CD4-positive, alpha-beta memory T cell (primary cell): ENCODE measurements around the gene PVALB. TPM values are rescaled to one million over a fixed set of nuclear protein-coding genes. Genes with fewer than 3 reads are reported as not detected.

Source experiments
- CTCF ChIA-PET: fragments of 350-600 bp; sonication (Branson Sonifier 250); formaldehyde crosslinking; loops from one replicate; lab custom pipeline; 2021; ENCODE audit warnings: inconsistent platforms; ENCODE audit not compliant: partially characterized antibody; lab: Charles Lee
- POLR2A ChIA-PET: fragments of 350-600 bp; sonication (Branson Sonifier 250); formaldehyde crosslinking; loops from one replicate; lab custom pipeline; 2021; ENCODE audit not compliant: partially characterized antibody; lab: Charles Lee
- DNase-seq, 5 donors: peaks; one replicate each; pipeline versions ENCODE4 v3.0.0 to v3.0.0-alpha.2; 2020 to 2022; ENCODE audit warnings: mixed read lengths in 1 of 5
- H3K27ac ChIP-seq: one replicate; pipeline ENCODE4 v1.7.0; 2013; ENCODE audit warnings: low read depth, low read length
- H3K27me3 ChIP-seq: 2 replicates; pipeline ENCODE4 v1.7.0; 2013; ENCODE audit warnings: mild to moderate bottlenecking, low read length, moderate library complexity; ENCODE audit not compliant: insufficient read depth
- H3K36me3 ChIP-seq: 2 replicates; pipeline ENCODE4 v1.7.0; 2013; ENCODE audit warnings: mild to moderate bottlenecking, low read length, moderate library complexity; ENCODE audit not compliant: insufficient read depth
- H3K4me1 ChIP-seq: 2 replicates; pipeline ENCODE4 v1.7.0; 2013; ENCODE audit warnings: mild to moderate bottlenecking, low read length, moderate library complexity; ENCODE audit not compliant: insufficient read depth
- H3K4me3 ChIP-seq, 2 donors: one replicate each; pipeline ENCODE4 v1.7.0; 2013; ENCODE audit warnings: low read length in 2 of 2, mild to moderate bottlenecking in 1 of 2
- H3K9me3 ChIP-seq, 2 donors: one replicate each; pipeline ENCODE4 v1.7.0; 2013; ENCODE audit warnings: low read length in 2 of 2, control low read depth in 1 of 2; ENCODE audit not compliant: control insufficient read depth in 1 of 2
- H3K27ac Mint-ChIP-seq, 7 donors: one replicate each; pipeline ENCODE4 v1.8.0; 2020 to 2021; ENCODE audit warnings: mixed read lengths in 7 of 7, mild to moderate bottlenecking in 6 of 7, inconsistent platforms in 3 of 7, moderate library complexity in 3 of 7
- H3K27me3 Mint-ChIP-seq, 2 donors: one replicate each; pipeline ENCODE4 v1.8.0; 2020 to 2021; ENCODE audit warnings: mixed read lengths in 2 of 2
- H3K36me3 Mint-ChIP-seq, 2 donors: one replicate each; pipeline ENCODE4 v1.8.0; 2020 to 2021; ENCODE audit warnings: mixed read lengths in 2 of 2, inconsistent platforms in 1 of 2, mild to moderate bottlenecking in 1 of 2
- H3K4me1 Mint-ChIP-seq, 4 donors: one replicate each; pipeline ENCODE4 v1.8.0; 2020 to 2021; ENCODE audit warnings: mixed read lengths in 4 of 4, mild to moderate bottlenecking in 1 of 4
- H3K4me3 Mint-ChIP-seq, 8 donors: one replicate each; pipeline ENCODE4 v1.8.0; 2020 to 2021; ENCODE audit warnings: mixed read lengths in 8 of 8, mild to moderate bottlenecking in 7 of 8, moderate library complexity in 6 of 8, inconsistent platforms in 3 of 8
- H3K9me3 Mint-ChIP-seq, 8 donors: one replicate each; pipeline ENCODE4 v1.8.0; 2020 to 2021; ENCODE audit warnings: mixed read lengths in 8 of 8, mild to moderate bottlenecking in 5 of 8, inconsistent platforms in 3 of 8, moderate library complexity in 1 of 8
- intact Hi-C: fragments of 100-400 bp; cut with micrococcal nuclease; formaldehyde crosslinking; loops from one replicate; pipeline ENCODE4 v1.15.1; 2023
- polyA plus RNA-seq, 2 donors: library from polyadenylated mRNA; unstranded; fragments of 300-500 nt; fragmentation: Illumina TruSeq; gene quantifications; one replicate each; pipeline ENCODE4 v1.2.3, GENCODE V29; 2021
- total RNA-seq, 2 experiments: library from RNA; stranded (reverse); gene quantifications; one replicate each; pipeline ENCODE4 v1.2.3, GENCODE V29; 2021

Gene PVALB
- total and polyA plus RNA-seq, 4 experiments from 2014 or later: not detected

GRCh38 chr22:36856121-36856791 is 39.4 kb upstream of the PVALB start:
- peak overlapping the region in 6 of 7 donors; percentile 44 to 92 (median 73) for H3K27ac Mint-ChIP-seq
- peak overlapping the region in 6 of 8 donors; percentile 58 to 80 (median 68) for H3K4me3 Mint-ChIP-seq
- no peaks in the 10 kb centered on the region for H3K9me3 ChIP-seq
- H3K4me1 ChIP-seq: peaks cover 31% of the 10 kb centered on the region
- H3K36me3 Mint-ChIP-seq: peaks cover 0 to 1% of the 10 kb centered on the region in 2 donors
- no peak overlapping the region for H3K27ac ChIP-seq
- peaks cover 16 to 39% (median 28%) of the 10 kb centered on the region in 4 donors for H3K4me1 Mint-ChIP-seq
- no peaks in the 10 kb centered on the region for H3K9me3 Mint-ChIP-seq
- H3K36me3 ChIP-seq: no peaks in the 10 kb centered on the region
- no peaks in the 10 kb centered on the region for H3K27me3 ChIP-seq
- H3K4me3 ChIP-seq: no peak overlapping the region
- H3K27me3 Mint-ChIP-seq: peaks cover 2 to 4% of the 10 kb centered on the region in 2 donors
- intact Hi-C loops: loop anchor here (1.0 to 10.0 kb wide), 4 partner anchors 74 to 339 kb away; no protein-coding TSS in a partner anchor
- ChIA-PET CTCF (interaction anchor here (0.6 to 11.6 kb wide), 32 partner anchors 9 to 343 kb away, joined by 3 to 112 read pairs (median 5); partner anchors contain the start of gene IFT27), POLR2A (interaction anchor here (1.0 to 1.9 kb wide), 3 partner anchors 15 to 122 kb away, joined by 3 to 17 read pairs (median 4); no protein-coding TSS in a partner anchor)
- peak; percentile 85 to 90 (median 86) for DNase-seq

- no peaks in the 10 kb centered on the region for H3K9me3 ChIP-seq
- H3K27ac Mint-ChIP-seq: peak overlapping the region in 2 of 7 donors; percentile 55 to 57
- intact Hi-C loops: loop anchor here (10.0 kb wide), 1 partner anchor 339 kb away; no protein-coding TSS in a partner anchor
Observed at GRCh38 chr22:36855478-36855877, 38.6 kb upstream of the PVALB start.

GRCh38 chr22:36853407-36854099 is 36.7 kb upstream of the PVALB start:
- Mint-ChIP-seq H3K9me3 (no peaks in the 10 kb centered on the region), H3K4me3 (peak overlapping the region; percentile 60 to 79 (median 70)), H3K36me3 (no peaks in the 10 kb centered on the region), H3K27me3 (peaks cover 8 to 11% of the 10 kb centered on the region in 2 donors), H3K27ac (peak overlapping the region; percentile 71 to 92 (median 87)), H3K4me1 (peaks cover 8 to 24% (median 16%) of the 10 kb centered on the region in 4 donors)
- peak; percentile 83 to 89 (median 86) for DNase-seq
- Histone ChIP-seq H3K36me3 (no peaks in the 10 kb centered on the region), H3K27me3 (no peaks in the 10 kb centered on the region), H3K4me1 (peaks cover 22% of the 10 kb centered on the region), H3K9me3 (no peaks in the 10 kb centered on the region), H3K4me3 (peak overlapping the region in 1 of 2 donors; percentile 34), H3K27ac (peak overlapping the region; percentile 3)
- ChIA-PET POLR2A (interaction anchor here (0.8 to 2.6 kb wide), 6 partner anchors 9 to 124 kb away, joined by 3 to 13 read pairs (median 4); partner anchors contain the start of gene IFT27), CTCF (interaction anchor here (0.6 to 11.6 kb wide), 23 partner anchors 8 to 346 kb away, joined by 3 to 112 read pairs (median 4); partner anchors contain the start of genes CSF2RB, IFT27 and NCF4)
- intact Hi-C loops: loop anchor here (10.0 kb wide), 1 partner anchor 341 kb away; no protein-coding TSS in a partner anchor

More at GRCh38 chr22:36855478-36855877, 38.6 kb upstream of the PVALB start:
- ChIA-PET CTCF (interaction anchor here (0.7 to 11.6 kb wide), 23 partner anchors 8 to 344 kb away, joined by 3 to 112 read pairs (median 5); partner anchors contain the start of gene IFT27), POLR2A (interaction anchor here (1.9 kb wide), 1 partner anchor 122 kb away, joined by 17 read pairs; no protein-coding TSS in a partner anchor)
- no peaks in the 10 kb centered on the region for H3K36me3 ChIP-seq
- H3K4me1 ChIP-seq: peaks cover 23% of the 10 kb centered on the region
- Mint-ChIP-seq H3K4me3 (no peak overlapping the region), H3K9me3 (no peaks in the 10 kb centered on the region), H3K36me3 (no peaks in the 10 kb centered on the region), H3K27me3 (peaks cover 4 to 6% of the 10 kb centered on the region in 2 donors), H3K4me1 (peaks cover 11 to 31% (median 22%) of the 10 kb centered on the region in 4 donors)
- H3K4me3 ChIP-seq: no peak overlapping the region
- no peak for DNase-seq
- H3K27ac ChIP-seq: no peak overlapping the region
- H3K27me3 ChIP-seq: no peaks in the 10 kb centered on the region

- peaks cover 8 to 24% (median 16%) of the 10 kb centered on the region in 4 donors for H3K4me1 Mint-ChIP-seq
- Histone ChIP-seq H3K9me3 (no peaks in the 10 kb centered on the region), H3K4me3 (no peak overlapping the region), H3K36me3 (no peaks in the 10 kb centered on the region), H3K4me1 (peaks cover 22% of the 10 kb centered on the region), H3K27ac (no peak overlapping the region), H3K27me3 (peaks cover 6% of the 10 kb centered on the region)
- peaks cover 10 to 12% of the 10 kb centered on the region in 2 donors for H3K27me3 Mint-ChIP-seq
- no peaks in the 10 kb centered on the region for H3K9me3 Mint-ChIP-seq
- no peaks in the 10 kb centered on the region for H3K36me3 Mint-ChIP-seq
- CTCF ChIA-PET: interaction anchor here (0.8 to 11.6 kb wide), 16 partner anchors 9 to 347 kb away, joined by 3 to 112 read pairs (median 4); partner anchors contain the start of genes IFT27 and NCF4
- no peak for DNase-seq
- POLR2A ChIA-PET: interaction anchor here (0.9 to 2.6 kb wide), 6 partner anchors 10 to 126 kb away, joined by 3 to 13 read pairs (median 4); partner anchors contain the start of gene IFT27
- peak overlapping the region in 1 of 7 donors; percentile 77 for H3K27ac Mint-ChIP-seq
- intact Hi-C loops: loop anchor here (10.0 kb wide), 1 partner anchor 342 kb away; no protein-coding TSS in a partner anchor
- H3K4me3 Mint-ChIP-seq: peak overlapping the region in 1 of 8 donors; percentile 26
Observed at GRCh38 chr22:36852056-36852973, 35.5 kb upstream of the PVALB start.

- ChIA-PET POLR2A (no interaction called here), CTCF (no interaction called here)
- H3K4me3 ChIP-seq: no peak overlapping the region
Observed at GRCh38 chr22:36850682-36851081, 33.8 kb upstream of the PVALB start.

GRCh38 chr22:36850056-36850455 is 33.2 kb upstream of the PVALB start:
- Mint-ChIP-seq H3K27ac (peak overlapping the region in 1 of 7 donors; percentile 50), H3K27me3 (peaks cover 16 to 18% of the 10 kb centered on the region in 2 donors), H3K4me1 (peaks cover 3 to 13% (median 7%) of the 10 kb centered on the region in 4 donors), H3K36me3 (no peaks in the 10 kb centered on the region), H3K4me3 (no peak overlapping the region), H3K9me3 (peaks cover 0 to 2% (median 0%) of the 10 kb centered on the region in 8 donors)
- Histone ChIP-seq H3K4me3 (no peak overlapping the region), H3K9me3 (no peaks in the 10 kb centered on the region), H3K27me3 (peaks cover 6% of the 10 kb centered on the region), H3K27ac (no peak overlapping the region), H3K36me3 (no peaks in the 10 kb centered on the region), H3K4me1 (peaks cover 13% of the 10 kb centered on the region)
- ChIA-PET POLR2A (no interaction called here), CTCF (no interaction called here)
- intact Hi-C loops: loop anchor here (10.0 kb wide), 1 partner anchor 345 kb away; no protein-coding TSS in a partner anchor
- no peak for DNase-seq

More at GRCh38 chr22:36850682-36851081, 33.8 kb upstream of the PVALB start:
- H3K4me1 Mint-ChIP-seq: peaks cover 3 to 15% (median 9%) of the 10 kb centered on the region in 4 donors
- Histone ChIP-seq H3K27ac (no peak overlapping the region), H3K4me1 (peaks cover 13% of the 10 kb centered on the region), H3K9me3 (no peaks in the 10 kb centered on the region), H3K27me3 (peaks cover 6% of the 10 kb centered on the region), H3K36me3 (no peaks in the 10 kb centered on the region)
- peaks cover 0 to 2% (median 0%) of the 10 kb centered on the region in 8 donors for H3K9me3 Mint-ChIP-seq
- peak overlapping the region in 1 of 7 donors; percentile 42 for H3K27ac Mint-ChIP-seq
- peaks cover 14 to 15% of the 10 kb centered on the region in 2 donors for H3K27me3 Mint-ChIP-seq
- intact Hi-C loops: loop anchor here (10.0 kb wide), 1 partner anchor 344 kb away; no protein-coding TSS in a partner anchor
- no peak overlapping the region for H3K4me3 Mint-ChIP-seq
- DNase-seq: no peak
- no peaks in the 10 kb centered on the region for H3K36me3 Mint-ChIP-seq
